Fibroblast of lung (primary cell): ENCODE results near the gene SLC7A5. TPM values are rescaled to one million over a fixed set of nuclear protein-coding genes. Genes with fewer than 3 reads are reported as not detected.

ENCODE experiments used
- DNase-seq, 2 donors: peaks; one replicate each; pipeline versions ENCODE4 v3.0.0 to v3.0.0-alpha.2; 2010; ENCODE audit warnings: low read depth in 2 of 2
- H2AFZ ChIP-seq: 2 replicates; pipeline ENCODE4 v1.5.1; 2012; ENCODE audit warnings: low read length, control low read depth, inconsistent platforms
- H3K27ac ChIP-seq: 2 replicates; pipeline ENCODE4 v1.5.1; 2011; ENCODE audit warnings: low read length, control low read depth; ENCODE audit not compliant: insufficient read depth
- H3K27me3 ChIP-seq: 2 replicates; pipeline ENCODE4 v1.5.1; 2011; ENCODE audit warnings: mild to moderate bottlenecking, low read length; ENCODE audit not compliant: control insufficient read depth, insufficient read depth
- H3K36me3 ChIP-seq: 2 replicates; pipeline ENCODE4 v1.5.1; 2011; ENCODE audit warnings: low read length; ENCODE audit not compliant: control insufficient read depth, insufficient read depth
- H3K4me1 ChIP-seq: 2 replicates; pipeline ENCODE4 v1.5.1; 2011; ENCODE audit warnings: low read length; ENCODE audit not compliant: control insufficient read depth, insufficient read depth; ENCODE audit errors: extremely low read depth
- H3K4me2 ChIP-seq: 2 replicates; pipeline ENCODE4 v1.5.1; 2011; ENCODE audit warnings: low read length, control low read depth; ENCODE audit not compliant: insufficient read depth; ENCODE audit errors: extremely low read depth
- H3K4me3 ChIP-seq, 4 experiments: fragments of 200-600 bp in 1 of 4; sonication (generic) in 1 of 4; replicated peaks in 1 of 4; 2 replicates each; pipeline ENCODE4 v1.5.1; 2011 to 2016; ENCODE audit warnings: low read length in 4 of 4, low read depth in 3 of 4, mild to moderate bottlenecking in 3 of 4, control low read depth in 2 of 4, inconsistent platforms in 1 of 4, mixed read lengths in 1 of 4; ENCODE audit not compliant: insufficient read depth in 1 of 4; ENCODE audit errors: control extremely low read depth in 1 of 4
- H3K79me2 ChIP-seq: 2 replicates; pipeline ENCODE4 v1.5.1; 2012; ENCODE audit warnings: mild to moderate bottlenecking, low read length, inconsistent platforms; ENCODE audit not compliant: control insufficient read depth, insufficient read depth
- H3K9ac ChIP-seq: 2 replicates; pipeline ENCODE4 v1.5.1; 2011; ENCODE audit warnings: mild to moderate bottlenecking, low read length, control low read depth; ENCODE audit not compliant: insufficient read depth
- H3K9me3 ChIP-seq: 2 replicates; pipeline ENCODE4 v1.5.1; 2012; ENCODE audit warnings: low read depth, low read length; ENCODE audit not compliant: control insufficient read depth, insufficient read depth
- H4K20me1 ChIP-seq: 2 replicates; pipeline ENCODE4 v1.5.1; 2011; ENCODE audit warnings: low read length; ENCODE audit not compliant: control insufficient read depth, insufficient read depth; ENCODE audit errors: extremely low read depth
- EZH2 ChIP-seq: IDR thresholded peaks from 2 replicates; pipeline ENCODE4 v1.5.1; 2012; ENCODE audit warnings: low read length, control low read depth, mild to moderate bottlenecking; ENCODE audit errors: missing control alignments
- polyA plus RNA-seq, 2 donors: library from polyadenylated mRNA; depleted of rRNA in 1 of 2; stranded (reverse) in 1 of 2; unstranded in 1 of 2; fragments of >200 nt; gene quantifications; 2 replicates each; pipeline ENCODE4 v1.2.1, GENCODE V29; 2011 to 2012; ENCODE audit warnings: missing spikeins in 1 of 2
- total RNA-seq: library from RNA; depleted of rRNA; stranded (reverse); fragments of >200 nt; gene quantifications from 2 replicates; pipeline ENCODE4 v1.2.1, GENCODE V29; 2014
- TF ChIP-seq, protein P1 (sequence below), 2 donors: IDR thresholded peaks in 1 of 2; conservative IDR thresholded peaks in 1 of 2; 1 replicate in 1 of 2; 2 replicates in 1 of 2; pipeline ENCODE4 v1.5.1; 2011 to 2012; ENCODE audit warnings: low read length in 2 of 2, control low read depth in 1 of 2, inconsistent platforms in 1 of 2, low read depth in 1 of 2, mild to moderate bottlenecking in 1 of 2

Gene SLC7A5
- total and polyA plus RNA-seq, 2 donors (not counting 1 experiment from before 2014, with no cell fraction given): 5.2 to 38.3 TPM

DNA sequence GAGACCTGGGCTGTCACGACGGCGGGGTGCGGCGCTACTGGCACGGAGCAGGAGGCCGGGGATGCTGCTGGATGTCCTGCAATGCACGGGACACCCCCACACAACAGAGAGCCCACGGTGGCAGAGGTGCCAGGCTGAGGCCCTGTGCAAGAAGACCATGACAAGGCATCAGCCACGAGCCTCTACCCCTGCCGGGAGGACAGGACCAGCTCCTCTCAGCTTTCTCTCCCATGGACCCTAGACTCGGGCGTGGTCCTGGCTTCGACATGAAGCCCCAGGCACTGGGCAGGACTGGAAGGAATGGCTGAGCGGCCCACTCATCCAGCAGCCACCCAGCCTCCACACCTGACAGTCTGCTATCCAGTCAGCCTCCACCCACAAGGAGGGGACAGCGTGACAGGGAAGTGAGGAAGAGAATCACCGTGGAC is 25.6 kb downstream of the SLC7A5 start:
- H3K36me3 ChIP-seq: peaks cover 5% of the 10 kb centered on the region
- no peak overlapping the region for H3K27ac ChIP-seq
- H3K79me2 ChIP-seq: no peaks in the 10 kb centered on the region
- H3K9ac ChIP-seq: peak overlapping the region; percentile 7
- DNase-seq: no peak
- H3K4me1 ChIP-seq: peaks cover 2% of the 10 kb centered on the region
- TF ChIP-seq EZH2: no peak
- TF ChIP-seq, protein P1, sequence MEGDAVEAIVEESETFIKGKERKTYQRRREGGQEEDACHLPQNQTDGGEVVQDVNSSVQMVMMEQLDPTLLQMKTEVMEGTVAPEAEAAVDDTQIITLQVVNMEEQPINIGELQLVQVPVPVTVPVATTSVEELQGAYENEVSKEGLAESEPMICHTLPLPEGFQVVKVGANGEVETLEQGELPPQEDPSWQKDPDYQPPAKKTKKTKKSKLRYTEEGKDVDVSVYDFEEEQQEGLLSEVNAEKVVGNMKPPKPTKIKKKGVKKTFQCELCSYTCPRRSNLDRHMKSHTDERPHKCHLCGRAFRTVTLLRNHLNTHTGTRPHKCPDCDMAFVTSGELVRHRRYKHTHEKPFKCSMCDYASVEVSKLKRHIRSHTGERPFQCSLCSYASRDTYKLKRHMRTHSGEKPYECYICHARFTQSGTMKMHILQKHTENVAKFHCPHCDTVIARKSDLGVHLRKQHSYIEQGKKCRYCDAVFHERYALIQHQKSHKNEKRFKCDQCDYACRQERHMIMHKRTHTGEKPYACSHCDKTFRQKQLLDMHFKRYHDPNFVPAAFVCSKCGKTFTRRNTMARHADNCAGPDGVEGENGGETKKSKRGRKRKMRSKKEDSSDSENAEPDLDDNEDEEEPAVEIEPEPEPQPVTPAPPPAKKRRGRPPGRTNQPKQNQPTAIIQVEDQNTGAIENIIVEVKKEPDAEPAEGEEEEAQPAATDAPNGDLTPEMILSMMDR (conservative IDR thresholded peaks at IDR 0.05 in 1 of 2, IDR thresholded peaks at IDR 0.05 in 1 of 2; ENCODE audit: low read depth in 1 of 2, low read length in 2 of 2): no peak
- no peaks in the 10 kb centered on the region for H3K9me3 ChIP-seq
- H2AFZ ChIP-seq: no peak overlapping the region
- no peaks in the 10 kb centered on the region for H4K20me1 ChIP-seq
- no peak overlapping the region for H3K4me3 ChIP-seq
- H3K27me3 ChIP-seq: no peaks in the 10 kb centered on the region
- H3K4me2 ChIP-seq: no peak overlapping the region

DNA sequence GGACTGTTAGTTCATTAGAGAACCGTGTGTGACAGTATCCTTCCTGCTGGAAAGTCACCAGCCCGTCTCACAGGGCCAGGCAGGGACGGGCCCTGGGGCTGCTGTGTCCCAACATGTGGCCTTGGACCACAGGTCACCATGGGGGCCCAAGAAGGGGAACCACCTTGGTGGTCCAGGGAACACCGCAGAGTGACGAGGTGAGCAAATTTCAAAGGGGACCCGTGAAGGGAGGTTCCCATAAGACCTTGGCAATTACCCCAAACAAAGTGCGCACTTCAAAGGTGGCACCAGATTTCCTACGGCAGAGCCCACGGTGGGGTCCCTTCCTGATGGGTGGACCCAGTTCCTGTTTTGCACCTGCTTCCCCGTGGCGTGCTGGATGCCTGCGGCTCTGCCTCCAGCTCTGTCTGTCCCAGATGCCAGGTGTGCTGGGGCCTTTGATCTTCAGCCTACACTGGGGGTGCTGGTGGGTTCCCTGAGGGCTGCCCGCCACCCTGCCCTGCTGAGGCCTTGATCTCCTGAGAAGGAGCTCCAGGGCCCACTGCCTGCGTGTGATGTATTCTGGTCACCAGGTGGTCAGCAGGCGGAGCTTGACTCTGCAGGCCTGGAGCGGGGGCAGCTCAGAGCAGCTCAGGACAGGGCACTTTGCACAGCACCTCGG is 27.0 kb downstream of the SLC7A5 start:
- Histone ChIP-seq H3K4me1 (peaks cover 2% of the 10 kb centered on the region), H3K27ac (no peak overlapping the region), H3K4me3 (no peak overlapping the region), H3K27me3 (no peaks in the 10 kb centered on the region), H4K20me1 (no peaks in the 10 kb centered on the region), H3K9ac (no peak overlapping the region), H3K79me2 (no peaks in the 10 kb centered on the region), H3K9me3 (no peaks in the 10 kb centered on the region), H2AFZ (no peak overlapping the region), H3K4me2 (no peak overlapping the region), H3K36me3 (peaks cover 6% of the 10 kb centered on the region)
- TF ChIP-seq, protein P1 (conservative IDR thresholded peaks at IDR 0.05 in 1 of 2, IDR thresholded peaks at IDR 0.05 in 1 of 2; ENCODE audit: low read depth in 1 of 2, low read length in 2 of 2): no peak
- TF ChIP-seq EZH2: no peak
- DNase-seq: no peak

DNA sequence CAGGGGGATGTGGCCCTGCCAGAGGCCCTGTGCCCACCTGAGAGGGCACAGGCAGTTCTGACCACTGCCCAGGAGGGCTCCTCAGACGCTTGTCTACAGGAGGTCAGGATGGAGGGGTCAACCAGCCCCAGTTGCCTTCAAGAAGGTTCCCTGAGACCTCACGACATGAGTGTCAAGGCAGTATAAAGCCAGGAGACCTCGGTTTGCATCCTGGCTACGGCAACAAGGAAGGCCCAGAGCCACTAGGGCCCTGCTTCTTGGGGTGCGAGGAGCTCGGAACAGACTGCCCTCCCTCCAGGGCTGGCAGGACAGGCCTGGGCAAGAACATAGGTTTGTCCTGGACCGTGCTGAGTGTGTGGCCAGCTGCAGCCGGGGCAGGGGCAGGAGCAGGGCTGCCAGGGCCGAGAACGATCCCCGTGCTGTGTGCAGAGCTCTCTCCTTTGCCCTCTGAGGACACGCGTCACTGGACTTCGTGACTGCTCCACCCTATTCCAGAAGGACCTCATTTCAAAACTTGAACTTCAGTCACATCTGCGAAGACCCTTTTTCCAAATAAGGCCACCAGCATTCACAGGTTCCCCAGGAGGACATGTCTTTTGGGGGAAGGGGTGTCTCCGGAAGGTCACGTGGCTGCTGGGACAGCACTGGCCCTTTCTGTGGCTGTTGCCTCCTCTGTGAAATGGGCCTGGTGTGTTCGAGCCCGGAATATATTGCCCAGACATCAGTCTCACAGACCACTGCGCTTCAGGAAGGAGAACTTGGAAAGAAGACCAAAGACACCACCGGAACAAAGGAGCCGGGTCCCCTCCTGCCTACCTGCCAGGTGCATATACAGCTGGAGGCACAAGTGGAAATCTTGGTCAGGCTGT is 27.7 kb downstream of the SLC7A5 start:
- TF ChIP-seq, protein P1 (conservative IDR thresholded peaks at IDR 0.05 in 1 of 2, IDR thresholded peaks at IDR 0.05 in 1 of 2; ENCODE audit: low read depth in 1 of 2, low read length in 2 of 2): no peak
- no peak for TF ChIP-seq EZH2
- no peak overlapping the region for H3K27ac ChIP-seq
- no peak overlapping the region for H3K4me3 ChIP-seq
- H3K79me2 ChIP-seq: no peaks in the 10 kb centered on the region
- H3K4me1 ChIP-seq: peaks cover 2% of the 10 kb centered on the region
- no peaks in the 10 kb centered on the region for H3K9me3 ChIP-seq
- H3K36me3 ChIP-seq: peaks cover 6% of the 10 kb centered on the region
- no peaks in the 10 kb centered on the region for H4K20me1 ChIP-seq
- H3K9ac ChIP-seq: no peak overlapping the region
- no peak overlapping the region for H3K4me2 ChIP-seq
- no peak overlapping the region for H2AFZ ChIP-seq
- no peak for DNase-seq
- H3K27me3 ChIP-seq: no peaks in the 10 kb centered on the region
